Spleen (tissue), 7 donors: Measurements from ENCODE around the gene UBASH3A.

Source experiments
- CTCF ChIP-seq, 11 experiments: fragments of 200-600 bp in 7 of 11; fragments of 450-650 bp in 4 of 11; sonication (generic) in 4 of 11; IDR thresholded peaks in 8 of 11; conservative IDR thresholded peaks in 3 of 11; 1 replicate in 7 of 11; 2 replicates in 4 of 11; pipeline versions ENCODE4 v1.4.0 to v1.8.0; 2016 to 2021; ENCODE audit warnings: antibody characterized with exemption in 11 of 11, inconsistent platforms in 4 of 11, mild to moderate bottlenecking in 1 of 11
- POLR2A ChIP-seq, 3 donors: fragments of 450-650 bp; IDR thresholded peaks; one replicate each; pipeline ENCODE4 v1.5.1; 2017; ENCODE audit warnings: antibody characterized with exemption in 3 of 3, mild to moderate bottlenecking in 1 of 3
- POLR2AphosphoS5 ChIP-seq, 3 donors: sonication (generic); formaldehyde crosslinking; IDR thresholded peaks; one replicate each; pipeline ENCODE4 v1.5.1; 2017; ENCODE audit warnings: antibody characterized with exemption in 3 of 3
- donor health status: DM: no; HTN: no; CAD: no; lungs with moderate emphysema.
- donor health status: DM: no; HTN: no; CAD: no.
- donor health status: DM: no; HTN: no; CAD: no.

- TF ChIP-seq CTCF (IDR thresholded peaks at IDR 0.05 in 8 of 11, conservative IDR thresholded peaks at IDR 0.05 in 3 of 11) (no peak), POLR2A (IDR thresholded peaks at IDR 0.05) (no peak), POLR2AphosphoS5 (IDR thresholded peaks at IDR 0.05) (no peak)
These were observed 48.9 kb downstream of the UBASH3A start for GRCh38 chr21:42452401-42453223.
